Ovary (tissue), 3 donors: Measurements from ENCODE around the gene ZNF606.

Experiments
- EP300 ChIP-seq: sonication (generic); formaldehyde crosslinking; IDR thresholded peaks from one replicate; pipeline ENCODE4 v1.6.1; 2017; ENCODE audit warnings: antibody characterized with exemption
- POLR2A ChIP-seq: fragments of 450-650 bp; IDR thresholded peaks from one replicate; pipeline ENCODE4 v1.6.1; 2017; ENCODE audit warnings: antibody characterized with exemption, mild to moderate bottlenecking, moderate library complexity
- TF ChIP-seq, protein P1 (sequence below), 3 donors: fragments of 450-650 bp in 2 of 3; fragments of 200-600 bp in 1 of 3; IDR thresholded peaks; one replicate each; pipeline versions ENCODE4 v1.5.1 to v1.8.0; 2016 to 2022; ENCODE audit warnings: antibody characterized with exemption in 3 of 3, mild to moderate bottlenecking in 1 of 3
- donor health status: DM: no; HTN: no; CAD: no.

DNA sequence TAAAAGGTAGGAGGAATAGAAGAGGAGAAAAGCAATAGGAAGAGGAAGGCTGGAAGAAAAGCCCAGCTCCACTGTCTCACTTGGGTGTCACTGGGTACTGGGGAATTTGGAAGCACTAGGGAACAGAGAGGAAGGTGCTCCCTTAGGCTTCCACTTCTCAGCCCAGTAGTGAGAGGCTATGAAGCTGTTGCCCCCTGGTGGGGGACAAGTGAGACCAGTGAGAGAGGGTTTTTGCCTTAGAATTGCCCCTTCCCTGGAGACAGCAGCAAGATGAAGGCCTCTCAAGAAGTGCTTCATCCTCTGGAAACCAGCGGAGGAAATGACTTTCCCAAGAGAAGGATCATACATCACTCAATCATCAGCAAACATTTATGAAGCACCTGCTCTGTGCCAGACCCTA lies 4.7 kb upstream of the ZNF606 start:
- TF ChIP-seq, protein P1, sequence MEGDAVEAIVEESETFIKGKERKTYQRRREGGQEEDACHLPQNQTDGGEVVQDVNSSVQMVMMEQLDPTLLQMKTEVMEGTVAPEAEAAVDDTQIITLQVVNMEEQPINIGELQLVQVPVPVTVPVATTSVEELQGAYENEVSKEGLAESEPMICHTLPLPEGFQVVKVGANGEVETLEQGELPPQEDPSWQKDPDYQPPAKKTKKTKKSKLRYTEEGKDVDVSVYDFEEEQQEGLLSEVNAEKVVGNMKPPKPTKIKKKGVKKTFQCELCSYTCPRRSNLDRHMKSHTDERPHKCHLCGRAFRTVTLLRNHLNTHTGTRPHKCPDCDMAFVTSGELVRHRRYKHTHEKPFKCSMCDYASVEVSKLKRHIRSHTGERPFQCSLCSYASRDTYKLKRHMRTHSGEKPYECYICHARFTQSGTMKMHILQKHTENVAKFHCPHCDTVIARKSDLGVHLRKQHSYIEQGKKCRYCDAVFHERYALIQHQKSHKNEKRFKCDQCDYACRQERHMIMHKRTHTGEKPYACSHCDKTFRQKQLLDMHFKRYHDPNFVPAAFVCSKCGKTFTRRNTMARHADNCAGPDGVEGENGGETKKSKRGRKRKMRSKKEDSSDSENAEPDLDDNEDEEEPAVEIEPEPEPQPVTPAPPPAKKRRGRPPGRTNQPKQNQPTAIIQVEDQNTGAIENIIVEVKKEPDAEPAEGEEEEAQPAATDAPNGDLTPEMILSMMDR (IDR thresholded peaks at IDR 0.05): no peak
- TF ChIP-seq POLR2A: no peak
- TF ChIP-seq EP300: no peak
